Natural killer cell (primary cell): Measurements from ENCODE around the gene TAS2R42. TPM values are rescaled to one million over a fixed set of nuclear protein-coding genes. Genes with fewer than 3 reads are reported as not detected.

Source experiments
- ATAC-seq, 3 donors: fragments of 150-1000 bp in 2 of 3; fragments of 200-7000 bp in 1 of 3; cut with Tn5 transposase; 1 replicate in 1 of 3; 2 replicates in 2 of 3; pipeline ENCODE4 v1.10.0; 2021; ENCODE audit warnings: mild to moderate bottlenecking in 2 of 3, moderate library complexity in 2 of 3
- DNase-seq, 2 donors: peaks; one replicate each; pipeline versions ENCODE4 v3.0.0 to v3.0.0-alpha.2; 2013 to 2021; ENCODE audit warnings: mixed read lengths in 1 of 2
- H3K27ac ChIP-seq: one replicate; pipeline ENCODE4 v1.5.1; 2013; ENCODE audit warnings: mild to moderate bottlenecking, low read length
- H3K27me3 ChIP-seq: one replicate; pipeline ENCODE4 v1.6.1; 2013; ENCODE audit warnings: low read length; ENCODE audit not compliant: control insufficient read depth, insufficient read depth
- H3K36me3 ChIP-seq: one replicate; pipeline ENCODE4 v1.6.1; 2013; ENCODE audit warnings: low read length; ENCODE audit not compliant: control insufficient read depth, insufficient read depth
- H3K4me1 ChIP-seq: one replicate; pipeline ENCODE4 v1.6.1; 2013; ENCODE audit warnings: low read length; ENCODE audit not compliant: control insufficient read depth, insufficient read depth
- H3K4me3 ChIP-seq: one replicate; pipeline ENCODE4 v1.5.1; 2013; ENCODE audit warnings: low read length
- H3K9me3 ChIP-seq: one replicate; pipeline ENCODE4 v1.6.1; 2013; ENCODE audit warnings: low read length; ENCODE audit not compliant: control insufficient read depth, insufficient read depth
- H3K27ac Mint-ChIP-seq, 2 donors: one replicate each; pipeline ENCODE4 v1.8.0; 2022; ENCODE audit warnings: mild to moderate bottlenecking in 2 of 2, mixed read lengths in 2 of 2, moderate library complexity in 1 of 2
- H3K27me3 Mint-ChIP-seq, 2 donors: one replicate each; pipeline ENCODE4 v1.8.0; 2022; ENCODE audit warnings: low read depth in 2 of 2, mixed read lengths in 2 of 2
- H3K36me3 Mint-ChIP-seq: one replicate; pipeline ENCODE4 v1.8.0; 2022; ENCODE audit warnings: mixed read lengths
- H3K4me1 Mint-ChIP-seq, 2 donors: one replicate each; pipeline ENCODE4 v1.8.0; 2022; ENCODE audit warnings: mixed read lengths in 2 of 2
- H3K4me3 Mint-ChIP-seq: one replicate; pipeline ENCODE4 v1.8.0; 2022; ENCODE audit warnings: mild to moderate bottlenecking, moderate library complexity, mixed read lengths
- H3K9me3 Mint-ChIP-seq, 2 donors: one replicate each; pipeline ENCODE4 v1.8.0; 2022; ENCODE audit warnings: mixed read lengths in 2 of 2
- WGBS: methylation state at CpG from one replicate; pipeline ENCODE4 v1.1.7; 2013; ENCODE audit warnings: missing lambda C conversion rate; ENCODE audit not compliant: insufficient coverage; 5-methylcytosine and 5-hydroxymethylcytosine counted together
- intact Hi-C: fragments of 100-400 bp; cut with micrococcal nuclease; formaldehyde crosslinking; loops from one replicate; pipeline ENCODE4 v1.14.2; 2022
- total RNA-seq, 4 donors: library from RNA; stranded (reverse); fragments of 120-200 nt in 1 of 4; gene quantifications; one replicate each; pipeline versions ENCODE4 v1.2.3 to v1.2.4, GENCODE V29; 2013 to 2022
- TF ChIP-seq, protein P1 (sequence below): fragments of 200-600 bp; IDR thresholded peaks from one replicate; pipeline ENCODE4 v1.8.0; 2022; ENCODE audit warnings: antibody characterized with exemption

TAS2R42 gene
- total RNA-seq, 3 donors from 2014 or later (not counting 1 experiment from before 2014, with no cell fraction given) = not detected

DNA sequence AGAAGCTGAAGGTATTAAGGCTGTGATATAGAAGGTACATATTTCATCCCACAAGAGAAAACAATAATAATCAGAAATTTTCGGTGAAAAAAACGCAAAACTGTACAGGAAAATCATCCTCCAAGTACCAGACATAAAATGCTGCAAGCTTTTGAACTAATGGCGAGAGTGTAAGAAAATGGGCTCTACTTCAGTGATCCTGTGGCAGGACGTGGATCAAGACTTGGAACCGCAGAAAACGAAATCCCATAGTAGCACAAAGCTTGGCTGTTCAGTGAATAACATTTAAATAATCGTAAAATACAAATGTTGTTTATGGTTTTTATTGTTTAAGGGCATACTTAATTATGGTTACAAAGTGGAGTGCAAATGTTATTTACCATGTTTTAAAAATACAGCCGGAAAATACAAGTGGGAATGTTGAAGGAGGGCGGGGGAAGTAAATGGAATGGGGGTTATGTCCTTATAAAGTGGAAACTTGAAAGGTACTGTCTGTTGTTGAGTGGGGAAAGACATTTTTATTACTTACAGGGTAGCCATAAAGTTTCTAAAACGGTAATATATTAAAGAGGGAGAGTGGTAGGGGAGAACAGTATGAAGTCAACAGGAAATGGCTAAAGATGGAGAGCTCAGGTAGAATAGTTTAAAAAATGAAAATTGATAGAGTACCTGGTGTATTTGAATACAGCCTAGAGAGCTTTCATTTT is 14.6 kb downstream of the TAS2R42 start:
- Mint-ChIP-seq H3K4me3 (peak overlapping the region; percentile 100), H3K27me3 (no peaks in the 10 kb centered on the region), H3K9me3 (no peaks in the 10 kb centered on the region), H3K27ac (peak overlapping the region; percentile 99 to 100), H3K36me3 (no peaks in the 10 kb centered on the region), H3K4me1 (peaks cover 61 to 68% of the 10 kb centered on the region in 2 donors)
- H3K36me3 ChIP-seq = peaks cover 4% of the 10 kb centered on the region
- peaks cover 8% of the 10 kb centered on the region for H3K4me1 ChIP-seq
- TF ChIP-seq, protein P1, sequence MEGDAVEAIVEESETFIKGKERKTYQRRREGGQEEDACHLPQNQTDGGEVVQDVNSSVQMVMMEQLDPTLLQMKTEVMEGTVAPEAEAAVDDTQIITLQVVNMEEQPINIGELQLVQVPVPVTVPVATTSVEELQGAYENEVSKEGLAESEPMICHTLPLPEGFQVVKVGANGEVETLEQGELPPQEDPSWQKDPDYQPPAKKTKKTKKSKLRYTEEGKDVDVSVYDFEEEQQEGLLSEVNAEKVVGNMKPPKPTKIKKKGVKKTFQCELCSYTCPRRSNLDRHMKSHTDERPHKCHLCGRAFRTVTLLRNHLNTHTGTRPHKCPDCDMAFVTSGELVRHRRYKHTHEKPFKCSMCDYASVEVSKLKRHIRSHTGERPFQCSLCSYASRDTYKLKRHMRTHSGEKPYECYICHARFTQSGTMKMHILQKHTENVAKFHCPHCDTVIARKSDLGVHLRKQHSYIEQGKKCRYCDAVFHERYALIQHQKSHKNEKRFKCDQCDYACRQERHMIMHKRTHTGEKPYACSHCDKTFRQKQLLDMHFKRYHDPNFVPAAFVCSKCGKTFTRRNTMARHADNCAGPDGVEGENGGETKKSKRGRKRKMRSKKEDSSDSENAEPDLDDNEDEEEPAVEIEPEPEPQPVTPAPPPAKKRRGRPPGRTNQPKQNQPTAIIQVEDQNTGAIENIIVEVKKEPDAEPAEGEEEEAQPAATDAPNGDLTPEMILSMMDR = no peak
- no peaks in the 10 kb centered on the region for H3K9me3 ChIP-seq
- intact Hi-C loops = loop anchor here (2.0 to 10.0 kb wide), 2 partner anchors 189 to 557 kb away; partner anchors contain the start of gene MAGOHB
- peak overlapping the region; percentile 89 for H3K27ac ChIP-seq
- H3K27me3 ChIP-seq = no peaks in the 10 kb centered on the region
- no peak for ATAC-seq
- 5% methylated on average over 9 of the region's 10 CpGs for WGBS
- peak overlapping the region; percentile 69 for H3K4me3 ChIP-seq
- peak in 1 of 2 donors; percentile 23 for DNase-seq

DNA sequence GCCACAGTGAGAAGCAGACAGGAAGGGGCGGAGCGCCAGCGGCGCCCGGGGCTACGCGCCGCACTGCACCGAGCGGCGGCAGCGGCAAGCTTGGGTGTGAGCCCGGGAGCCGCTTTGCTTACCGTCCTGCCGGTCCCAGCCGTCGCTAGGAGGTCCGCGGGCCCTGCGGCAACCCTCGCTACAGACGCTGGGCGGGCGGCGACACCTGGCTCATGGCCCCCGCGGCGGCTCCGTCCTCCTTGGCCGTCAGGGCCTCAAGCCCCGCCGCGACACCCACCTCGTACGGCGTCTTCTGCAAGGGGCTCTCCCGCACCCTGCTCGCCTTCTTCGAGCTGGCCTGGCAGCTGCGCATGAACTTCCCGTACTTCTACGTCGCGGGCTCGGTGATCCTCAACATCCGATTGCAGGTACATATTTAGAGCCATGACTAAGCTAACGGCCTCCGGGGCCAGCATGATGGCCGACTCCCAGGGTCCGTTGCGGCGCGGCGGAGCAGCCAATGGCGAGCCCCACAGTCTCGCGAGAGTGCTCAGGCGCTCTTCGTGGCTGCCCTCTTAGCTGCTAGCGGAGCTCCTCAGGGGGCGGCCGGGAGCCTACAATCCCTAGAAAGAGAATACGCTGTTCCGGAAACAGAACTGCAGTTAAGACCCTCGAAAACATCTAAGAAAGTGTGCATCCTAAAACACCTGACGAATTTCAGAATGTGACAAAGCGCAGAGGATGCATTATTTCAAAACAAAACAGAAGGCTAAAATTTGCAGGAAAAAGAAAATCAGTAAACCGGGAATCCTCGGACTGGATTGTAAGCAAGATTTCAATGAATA is 15.4 kb downstream of the TAS2R42 start, which contains the start of gene SMIM10L1:
Gene SMIM10L1, plus strand, starts transcription at position 50 of the 824 bp plus-strand sequence. Its CDS starts 163 bp downstream, at position 213.
- H3K27ac ChIP-seq = peak within 1 kb of the TSS; percentile 89
- H3K4me1 ChIP-seq = peaks cover 8% of the 10 kb centered on the region
- no peaks in the 10 kb centered on the region for H3K9me3 ChIP-seq
- under 1% methylated on average over 68 of the region's 70 CpGs for WGBS
- Mint-ChIP-seq H3K27me3 (no peaks in the 10 kb centered on the region), H3K4me1 (peaks cover 68 to 72% of the 10 kb centered on the region in 2 donors), H3K36me3 (no peaks in the 10 kb centered on the region), H3K9me3 (no peaks in the 10 kb centered on the region), H3K27ac (peak within 1 kb of the TSS; percentile 99 to 100), H3K4me3 (peak within 1 kb of the TSS; percentile 100)
- peak; percentile 93 to 96 (median 94) for ATAC-seq
- H3K4me3 ChIP-seq = peak within 1 kb of the TSS; percentile 69
- H3K36me3 ChIP-seq = peaks cover 5% of the 10 kb centered on the region
- DNase-seq = peak; percentile 86 to 95
- intact Hi-C loops = loop anchor here (2.0 to 10.0 kb wide), 2 partner anchors 189 to 557 kb away; partner anchors contain the start of gene MAGOHB
- TF ChIP-seq, protein P1 = no peak
- no peaks in the 10 kb centered on the region for H3K27me3 ChIP-seq

DNA sequence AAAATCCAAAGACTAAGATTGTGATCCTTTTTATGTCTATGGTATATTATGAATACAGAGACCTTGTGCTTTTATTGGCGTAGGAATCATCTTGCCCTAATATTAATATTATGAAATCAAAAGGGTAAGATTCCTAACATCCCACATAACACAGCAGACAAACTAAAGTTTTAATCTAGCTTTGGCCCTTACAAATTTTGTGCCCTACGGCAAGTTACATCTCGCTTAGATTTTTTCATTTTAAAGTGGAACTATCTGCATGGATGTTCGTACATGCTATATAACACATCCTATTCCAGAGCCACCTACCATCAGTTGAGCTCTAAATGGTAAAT is 16.0 kb downstream of the TAS2R42 start:
- peaks cover 8% of the 10 kb centered on the region for H3K4me1 ChIP-seq
- H3K27me3 ChIP-seq = no peaks in the 10 kb centered on the region
- intact Hi-C loops = loop anchor here (2.0 to 10.0 kb wide), 2 partner anchors 188 to 556 kb away; partner anchors contain the start of gene MAGOHB
- TF ChIP-seq, protein P1 = no peak
- DNase-seq (no peak), ATAC-seq (no peak)
- WGBS = 3% methylated on average over 3 of the region's 4 CpGs
- Mint-ChIP-seq H3K4me1 (peaks cover 73 to 74% of the 10 kb centered on the region in 2 donors), H3K9me3 (no peaks in the 10 kb centered on the region), H3K4me3 (peak overlapping the region; percentile 100), H3K36me3 (no peaks in the 10 kb centered on the region), H3K27me3 (no peaks in the 10 kb centered on the region), H3K27ac (peak overlapping the region; percentile 99 to 100)
- no peaks in the 10 kb centered on the region for H3K9me3 ChIP-seq
- peak overlapping the region; percentile 89 for H3K27ac ChIP-seq
- H3K36me3 ChIP-seq = peaks cover 9% of the 10 kb centered on the region
- peak overlapping the region; percentile 69 for H3K4me3 ChIP-seq
